ENCODE measurements around the gene HTR7.

Gene HTR7

GRCh38 chr10:90804354-90804753 lies 53.5 kb downstream of the HTR7 start:
- peaks cover 33% of the 10 kb centered on the region for H3K9me3 ChIP-seq (ENCODE audit: insufficient read depth, low read depth, low read length)
- H3K27me3 ChIP-seq (ENCODE audit: insufficient read depth, low read length) = no peaks in the 10 kb centered on the region
- H3K36me3 ChIP-seq (ENCODE audit: insufficient read depth, low read length) = peaks cover 4% of the 10 kb centered on the region
- H3K4me1 ChIP-seq (ENCODE audit: insufficient read depth, low read length) = peaks cover 15% of the 10 kb centered on the region
- no peak overlapping the region for H3K9ac ChIP-seq (ENCODE audit: low read depth, low read length)
- WGBS = 72% methylated on average over 3 of the region's 3 CpGs
- peak overlapping the region; percentile 97; the same call in 1 of the 2 replicates for H3K27ac ChIP-seq (ENCODE audit: low read depth, low read length)
- H3K4me3 ChIP-seq (ENCODE audit: low read length) = no peak overlapping the region

GRCh38 chr10:90801608-90802007 lies 56.2 kb downstream of the HTR7 start:
- H3K27me3 ChIP-seq (ENCODE audit: insufficient read depth, low read length) = no peaks in the 10 kb centered on the region
- WGBS = 91% methylated on average over 1 of the region's 1 CpG
- H3K27ac ChIP-seq (ENCODE audit: low read depth, low read length) = no peak overlapping the region

GRCh38 chr10:90800232-90800796 lies 57.5 kb downstream of the HTR7 start:
- no peak overlapping the region for H3K27ac ChIP-seq (ENCODE audit: low read depth, low read length)
- H3K4me1 ChIP-seq (ENCODE audit: insufficient read depth, low read length) = peaks cover 9% of the 10 kb centered on the region
- no peak overlapping the region for H3K9ac ChIP-seq (ENCODE audit: low read depth, low read length)
- H3K9me3 ChIP-seq (ENCODE audit: insufficient read depth, low read depth, low read length) = peaks cover 23% of the 10 kb centered on the region
- H3K36me3 ChIP-seq (ENCODE audit: insufficient read depth, low read length) = no peaks in the 10 kb centered on the region
- no peak overlapping the region for H3K4me3 ChIP-seq (ENCODE audit: low read length)
- WGBS = 95% methylated on average over 5 of the region's 5 CpGs
- no peaks in the 10 kb centered on the region for H3K27me3 ChIP-seq (ENCODE audit: insufficient read depth, low read length)

More at GRCh38 chr10:90801608-90802007, 56.2 kb downstream of the HTR7 start:
- peaks cover 15% of the 10 kb centered on the region for H3K4me1 ChIP-seq (ENCODE audit: insufficient read depth, low read length)
- peaks cover 19% of the 10 kb centered on the region for H3K9me3 ChIP-seq (ENCODE audit: insufficient read depth, low read depth, low read length)
- no peak overlapping the region for H3K9ac ChIP-seq (ENCODE audit: low read depth, low read length)
- H3K36me3 ChIP-seq (ENCODE audit: insufficient read depth, low read length) = peaks cover under 1% of the 10 kb centered on the region
- H3K4me3 ChIP-seq (ENCODE audit: low read length) = no peak overlapping the region

- H3K9me3 ChIP-seq (ENCODE audit: insufficient read depth, low read depth, low read length) = peaks cover 27% of the 10 kb centered on the region
- H3K27ac ChIP-seq (ENCODE audit: low read depth, low read length) = no peak overlapping the region
- H3K4me3 ChIP-seq (ENCODE audit: low read length) = no peak overlapping the region
- H3K4me1 ChIP-seq (ENCODE audit: insufficient read depth, low read length) = 0 out of 2 replicates have a peak, but pooled peaks cover under 1% of the 10 kb centered on the region
- H3K27me3 ChIP-seq (ENCODE audit: insufficient read depth, low read length) = no peaks in the 10 kb centered on the region
- WGBS = 98% methylated on average over 3 of the region's 3 CpGs
- H3K36me3 ChIP-seq (ENCODE audit: insufficient read depth, low read length) = no peaks in the 10 kb centered on the region
- H3K9ac ChIP-seq (ENCODE audit: low read depth, low read length) = no peak overlapping the region
These were observed 58.7 kb downstream of the HTR7 start for GRCh38 chr10:90799172-90799571.

GRCh38 chr10:90798482-90798881 lies 59.4 kb downstream of the HTR7 start:
- H3K36me3 ChIP-seq (ENCODE audit: insufficient read depth, low read length) = no peaks in the 10 kb centered on the region
- H3K9ac ChIP-seq (ENCODE audit: low read depth, low read length) = no peak overlapping the region
- H3K9me3 ChIP-seq (ENCODE audit: insufficient read depth, low read depth, low read length) = peaks cover 21% of the 10 kb centered on the region
- no peak overlapping the region for H3K27ac ChIP-seq (ENCODE audit: low read depth, low read length)
- no peak overlapping the region for H3K4me3 ChIP-seq (ENCODE audit: low read length)
- H3K4me1 ChIP-seq (ENCODE audit: insufficient read depth, low read length) = no peaks in the 10 kb centered on the region
- H3K27me3 ChIP-seq (ENCODE audit: insufficient read depth, low read length) = no peaks in the 10 kb centered on the region

GRCh38 chr10:90790422-90790821 lies 67.4 kb downstream of the HTR7 start:
- Histone ChIP-seq H3K27ac (ENCODE audit: low read depth, low read length) (no peak overlapping the region), H3K4me1 (ENCODE audit: insufficient read depth, low read length) (peaks cover 7% of the 10 kb centered on the region; the same call in 1 of the 2 replicates), H3K4me3 (ENCODE audit: low read length) (no peak overlapping the region), H3K27me3 (ENCODE audit: insufficient read depth, low read length) (no peaks in the 10 kb centered on the region), H3K9me3 (ENCODE audit: insufficient read depth, low read depth, low read length) (peaks cover 6% of the 10 kb centered on the region; the same call in 1 of the 2 replicates), H3K36me3 (ENCODE audit: insufficient read depth, low read length) (no peaks in the 10 kb centered on the region), H3K9ac (ENCODE audit: low read depth, low read length) (no peak overlapping the region)
- 85% methylated on average over 2 of the region's 2 CpGs for WGBS

- Histone ChIP-seq H3K9me3 (ENCODE audit: insufficient read depth, low read depth, low read length) (no peaks in the 10 kb centered on the region), H3K27me3 (ENCODE audit: insufficient read depth, low read length) (no peaks in the 10 kb centered on the region), H3K36me3 (ENCODE audit: insufficient read depth, low read length) (no peaks in the 10 kb centered on the region), H3K4me3 (ENCODE audit: low read length) (no peak overlapping the region), H3K4me1 (ENCODE audit: insufficient read depth, low read length) (peaks cover 7% of the 10 kb centered on the region; the same call in 1 of the 2 replicates), H3K9ac (ENCODE audit: low read depth, low read length) (no peak overlapping the region), H3K27ac (ENCODE audit: low read depth, low read length) (peak overlapping the region; percentile 33; the same call in 1 of the 2 replicates)
- WGBS = 75% methylated on average over 3 of the region's 3 CpGs
These were observed 68.9 kb downstream of the HTR7 start for GRCh38 chr10:90788968-90789367.

GRCh38 chr10:90788199-90788491 lies 69.7 kb downstream of the HTR7 start:
- WGBS = 68% methylated on average over 3 of the region's 3 CpGs
- H3K4me1 ChIP-seq (ENCODE audit: insufficient read depth, low read length) = peaks cover 7% of the 10 kb centered on the region
- no peak overlapping the region for H3K27ac ChIP-seq (ENCODE audit: low read depth, low read length)
- H3K9me3 ChIP-seq (ENCODE audit: insufficient read depth, low read depth, low read length) = no peaks in the 10 kb centered on the region
- H3K9ac ChIP-seq (ENCODE audit: low read depth, low read length) = no peak overlapping the region
- H3K4me3 ChIP-seq (ENCODE audit: low read length) = no peak overlapping the region
- H3K27me3 ChIP-seq (ENCODE audit: insufficient read depth, low read length) = no peaks in the 10 kb centered on the region
- no peaks in the 10 kb centered on the region for H3K36me3 ChIP-seq (ENCODE audit: insufficient read depth, low read length)

GRCh38 chr10:90787393-90788198 lies 70.2 kb downstream of the HTR7 start:
- H3K4me1 ChIP-seq (ENCODE audit: insufficient read depth, low read length) = peaks cover 11% of the 10 kb centered on the region
- H3K27me3 ChIP-seq (ENCODE audit: insufficient read depth, low read length) = no peaks in the 10 kb centered on the region

GRCh38 chr10:90785782-90786181 lies 72.1 kb downstream of the HTR7 start:
- 90% methylated on average over 4 of the region's 4 CpGs for WGBS
- peaks cover 11% of the 10 kb centered on the region for H3K4me1 ChIP-seq (ENCODE audit: insufficient read depth, low read length)
- no peaks in the 10 kb centered on the region for H3K9me3 ChIP-seq (ENCODE audit: insufficient read depth, low read depth, low read length)
- no peak overlapping the region for H3K4me3 ChIP-seq (ENCODE audit: low read length)
- H3K27ac ChIP-seq (ENCODE audit: low read depth, low read length) = no peak overlapping the region
- H3K36me3 ChIP-seq (ENCODE audit: insufficient read depth, low read length) = no peaks in the 10 kb centered on the region
- H3K9ac ChIP-seq (ENCODE audit: low read depth, low read length) = no peak overlapping the region
- no peaks in the 10 kb centered on the region for H3K27me3 ChIP-seq (ENCODE audit: insufficient read depth, low read length)

More at GRCh38 chr10:90787393-90788198, 70.2 kb downstream of the HTR7 start:
- Histone ChIP-seq H3K9ac (ENCODE audit: low read depth, low read length) (no peak overlapping the region), H3K4me3 (ENCODE audit: low read length) (no peak overlapping the region), H3K27ac (ENCODE audit: low read depth, low read length) (no peak overlapping the region), H3K36me3 (ENCODE audit: insufficient read depth, low read length) (no peaks in the 10 kb centered on the region), H3K9me3 (ENCODE audit: insufficient read depth, low read depth, low read length) (no peaks in the 10 kb centered on the region)
- 79% methylated on average over 4 of the region's 9 CpGs for WGBS

GRCh38 chr10:90784771-90785170 lies 73.1 kb downstream of the HTR7 start:
- no peaks in the 10 kb centered on the region for H3K27me3 ChIP-seq (ENCODE audit: insufficient read depth, low read length)
- H3K9me3 ChIP-seq (ENCODE audit: insufficient read depth, low read depth, low read length) = no peaks in the 10 kb centered on the region
- 82% methylated on average over 4 of the region's 4 CpGs for WGBS
- no peak overlapping the region for H3K27ac ChIP-seq (ENCODE audit: low read depth, low read length)
- no peak overlapping the region for H3K4me3 ChIP-seq (ENCODE audit: low read length)
- no peaks in the 10 kb centered on the region for H3K36me3 ChIP-seq (ENCODE audit: insufficient read depth, low read length)
- H3K4me1 ChIP-seq (ENCODE audit: insufficient read depth, low read length) = peaks cover 11% of the 10 kb centered on the region
- no peak overlapping the region for H3K9ac ChIP-seq (ENCODE audit: low read depth, low read length)

All from HUES64 (cell line).